Naive B cell (primary cell): ENCODE measurements around the gene ZNF383. TPM values are rescaled to one million over a fixed set of nuclear protein-coding genes. Genes with fewer than 3 reads are reported as not detected.
"Not testable (repeated sequence)": the region's sequence is repeated elsewhere in the genome, so short reads cannot be mapped to it uniquely, and the experiment has no call there.

Source experiments
- ATAC-seq, 2 donors: fragments of 150-1000 bp; cut with Tn5 transposase; 2 replicates each; pipeline ENCODE4 v1.10.0; 2021; ENCODE audit warnings: low read depth in 2 of 2, mild to moderate bottlenecking in 2 of 2, moderate library complexity in 2 of 2
- DNase-seq: peaks from one replicate; pipeline ENCODE4 v3.0.0; 2022
- H3K27ac Mint-ChIP-seq, 6 donors: one replicate each; pipeline ENCODE4 v1.8.0; 2020 to 2022; ENCODE audit warnings: mild to moderate bottlenecking in 6 of 6, mixed read lengths in 6 of 6, moderate library complexity in 5 of 6, inconsistent platforms in 2 of 6
- H3K27me3 Mint-ChIP-seq, 3 donors: one replicate each; pipeline ENCODE4 v1.8.0; 2021 to 2022; ENCODE audit warnings: mixed read lengths in 3 of 3, mild to moderate bottlenecking in 1 of 3
- H3K36me3 Mint-ChIP-seq, 2 donors: one replicate each; pipeline ENCODE4 v1.8.0; 2020 to 2022; ENCODE audit warnings: mixed read lengths in 2 of 2, inconsistent platforms in 1 of 2, mild to moderate bottlenecking in 1 of 2
- H3K4me1 Mint-ChIP-seq, 3 donors: one replicate each; pipeline ENCODE4 v1.8.0; 2020 to 2022; ENCODE audit warnings: mixed read lengths in 3 of 3, inconsistent platforms in 1 of 3, mild to moderate bottlenecking in 1 of 3, moderate library complexity in 1 of 3
- H3K4me3 Mint-ChIP-seq, 8 donors: one replicate each; pipeline ENCODE4 v1.8.0; 2020 to 2022; ENCODE audit warnings: mild to moderate bottlenecking in 8 of 8, mixed read lengths in 8 of 8, moderate library complexity in 8 of 8, inconsistent platforms in 2 of 8
- H3K9me3 Mint-ChIP-seq, 7 donors: one replicate each; pipeline ENCODE4 v1.8.0; 2020 to 2022; ENCODE audit warnings: mixed read lengths in 7 of 7, mild to moderate bottlenecking in 5 of 7, inconsistent platforms in 2 of 7, moderate library complexity in 1 of 7
- polyA plus RNA-seq, 6 donors: library from polyadenylated mRNA; unstranded; fragments of 300-500 nt; fragmentation: Illumina TruSeq; gene quantifications; one replicate each; pipeline ENCODE4 v1.2.3, GENCODE V29; 2021; ENCODE audit warnings: low read depth in 6 of 6

The ZNF383 gene
- polyA plus RNA-seq, 6 donors from 2014 or later, result 8.6 to 18.5 (median 13.9) TPM

DNA sequence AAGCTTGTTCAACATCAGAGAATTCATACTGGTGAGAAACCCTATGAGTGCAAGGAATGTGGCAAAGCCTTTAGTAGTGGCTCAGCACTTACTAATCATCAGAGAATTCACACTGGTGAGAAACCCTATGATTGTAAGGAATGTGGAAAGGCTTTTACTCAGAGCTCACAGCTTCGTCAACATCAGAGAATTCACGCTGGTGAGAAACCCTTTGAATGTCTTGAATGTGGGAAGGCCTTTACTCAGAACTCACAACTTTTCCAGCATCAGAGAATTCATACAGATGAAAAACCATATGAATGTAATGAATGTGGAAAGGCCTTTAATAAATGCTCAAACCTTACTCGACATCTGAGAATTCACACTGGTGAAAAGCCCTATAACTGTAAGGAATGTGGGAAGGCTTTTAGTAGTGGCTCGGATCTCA is 25.2 kb downstream of the ZNF383 start:
- Mint-ChIP-seq H3K4me1 (no peaks in the 10 kb centered on the region), H3K9me3 (peaks cover 17 to 87% (median 74%) of the 10 kb centered on the region in 7 donors)

DNA sequence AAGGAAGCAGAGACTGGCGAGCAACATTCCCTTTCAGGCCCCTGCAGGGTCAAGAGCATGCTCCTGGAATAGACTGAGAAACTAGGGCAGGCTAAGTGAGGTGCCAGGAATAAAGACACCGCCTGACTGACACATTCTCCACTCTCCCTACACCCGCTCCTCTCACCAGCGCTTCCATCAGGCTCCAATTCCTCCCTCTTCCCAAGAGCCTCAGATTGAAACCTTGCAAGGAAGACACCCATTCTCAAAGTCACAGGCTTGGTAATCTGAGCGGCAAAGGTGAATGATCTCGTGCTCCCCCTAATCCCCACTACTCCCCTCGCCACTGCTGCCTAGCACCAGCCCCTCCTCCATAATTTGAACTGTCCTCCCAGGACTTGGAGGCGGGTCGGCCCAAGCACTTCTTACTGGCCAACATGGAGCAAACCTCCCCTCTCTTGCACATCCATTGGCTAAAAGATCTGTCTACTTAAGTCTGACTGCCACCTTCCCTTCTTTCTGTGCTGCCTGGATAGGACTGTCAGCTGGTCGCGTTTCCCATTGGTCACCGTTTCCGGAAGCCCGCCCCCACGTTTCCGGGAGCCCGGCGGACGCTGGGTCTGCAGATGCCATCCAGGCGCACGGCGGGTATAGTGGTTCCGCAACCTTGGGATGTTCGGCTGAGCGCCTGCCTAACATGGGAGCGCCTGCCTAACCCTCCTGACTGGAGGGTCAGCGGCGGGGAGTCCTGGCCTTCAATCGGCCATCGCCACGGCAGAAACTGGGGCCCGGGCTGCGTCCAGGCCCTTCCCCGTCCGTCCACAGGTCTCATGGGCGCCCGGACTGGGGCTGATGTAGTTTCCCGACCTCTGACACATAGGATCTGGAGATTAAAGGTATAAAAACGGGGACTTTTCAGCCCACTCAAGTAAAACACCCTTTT is 33.6 kb downstream of the ZNF383 start:
- DNase-seq (peak; percentile 78), ATAC-seq (peak; percentile 96 to 98)
- Mint-ChIP-seq H3K4me1 (peaks cover 6 to 17% (median 11%) of the 10 kb centered on the region in 3 donors), H3K9me3 (peaks cover 22 to 75% (median 60%) of the 10 kb centered on the region in 7 donors), H3K4me3 (peak overlapping the region; percentile 83 to 100 (median 90)), H3K36me3 (peaks cover 29 to 54% of the 10 kb centered on the region in 2 donors), H3K27me3 (no peaks in the 10 kb centered on the region), H3K27ac (peak overlapping the region in 2 of 6 donors; percentile 33 to 84)

More for the DNA sequence above, 25.2 kb downstream of the ZNF383 start:
- H3K27me3 Mint-ChIP-seq, result no peaks in the 10 kb centered on the region
- no peak for ATAC-seq
- DNase-seq, result no peak
- no peak overlapping the region for H3K4me3 Mint-ChIP-seq
- peaks cover 51 to 64% of the 10 kb centered on the region in 2 donors for H3K36me3 Mint-ChIP-seq
- H3K27ac Mint-ChIP-seq, result no peak overlapping the region

DNA sequence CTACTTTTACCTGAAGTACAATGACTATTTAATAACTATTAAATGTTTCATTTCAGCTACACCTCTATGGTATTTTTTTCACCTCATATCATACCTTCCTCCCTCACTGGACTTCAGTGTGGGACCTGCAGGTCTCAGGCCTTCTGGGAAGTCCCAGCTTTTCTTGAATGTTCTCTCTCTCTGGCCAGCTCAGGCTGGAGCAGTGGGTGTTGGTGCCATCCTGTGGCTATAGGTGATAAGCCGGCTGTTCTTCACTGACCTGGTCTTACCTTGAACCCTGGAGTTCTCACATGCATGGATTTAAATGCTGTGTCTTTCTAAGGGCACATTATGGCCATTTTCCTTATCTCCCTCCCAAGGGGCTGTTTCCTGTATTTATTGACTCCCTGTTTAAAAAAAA is 45.0 kb downstream of the ZNF383 start:
- peak in 1 of 2 donors; percentile 28 for ATAC-seq
- not testable (repeated sequence) for H3K4me3 Mint-ChIP-seq, H3K27ac Mint-ChIP-seq, H3K27me3 Mint-ChIP-seq, H3K4me1 Mint-ChIP-seq, DNase-seq
- Mint-ChIP-seq H3K36me3 (peaks cover 4 to 15% of the 10 kb centered on the region in 2 donors), H3K9me3 (peaks cover 0 to 33% (median 11%) of the 10 kb centered on the region in 7 donors)

DNA sequence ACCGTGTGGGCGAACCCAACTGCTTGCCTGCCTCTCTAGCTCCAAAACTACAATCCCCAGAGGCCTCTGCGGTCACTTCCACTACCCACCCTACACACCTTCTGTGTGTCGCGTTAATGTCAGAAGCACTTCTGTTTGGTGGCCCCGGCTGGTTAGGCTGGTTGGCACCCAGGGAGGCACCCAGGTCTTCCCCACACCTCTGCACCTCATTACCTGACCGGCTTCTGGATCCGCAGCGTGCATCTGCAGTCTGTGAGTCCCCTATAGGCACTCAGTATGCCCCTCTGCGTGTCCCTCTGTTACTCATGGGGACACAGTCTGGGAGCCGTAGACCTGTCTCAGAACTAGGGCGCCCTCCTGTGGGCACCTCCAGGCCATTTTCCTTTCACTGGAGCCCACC is 49.0 kb downstream of the ZNF383 start:
- not testable (repeated sequence) for H3K4me3 Mint-ChIP-seq, ATAC-seq, DNase-seq, H3K27ac Mint-ChIP-seq, H3K4me1 Mint-ChIP-seq, H3K27me3 Mint-ChIP-seq, H3K36me3 Mint-ChIP-seq
- peaks cover 0 to 16% (median 5%) of the 10 kb centered on the region in 7 donors for H3K9me3 Mint-ChIP-seq

DNA sequence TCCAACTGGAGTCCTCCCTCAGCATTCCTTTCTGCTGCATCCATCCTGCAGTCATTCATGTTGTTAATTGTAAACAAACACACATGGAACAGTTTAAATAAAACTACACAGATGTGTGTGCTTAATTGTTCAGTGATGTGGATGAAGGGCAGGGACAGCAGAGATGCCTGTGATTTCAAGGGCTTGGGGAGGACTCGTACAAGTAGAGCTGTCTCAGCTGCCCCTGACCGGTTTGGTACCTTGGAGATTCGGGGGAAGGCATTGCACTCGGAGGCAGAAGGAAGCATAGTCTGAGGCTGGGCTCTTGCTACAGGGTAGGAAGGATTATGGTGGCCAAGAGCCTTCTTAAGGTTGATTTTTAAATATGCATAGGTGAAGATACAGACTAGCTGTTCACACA is 49.7 kb downstream of the ZNF383 start:
- H3K4me1 Mint-ChIP-seq, H3K4me3 Mint-ChIP-seq, H3K27me3 Mint-ChIP-seq, DNase-seq, H3K36me3 Mint-ChIP-seq, ATAC-seq, H3K9me3 Mint-ChIP-seq: not testable (repeated sequence)
- peak overlapping the region in 2 of 6 donors; percentile 34 to 61 for H3K27ac Mint-ChIP-seq

DNA sequence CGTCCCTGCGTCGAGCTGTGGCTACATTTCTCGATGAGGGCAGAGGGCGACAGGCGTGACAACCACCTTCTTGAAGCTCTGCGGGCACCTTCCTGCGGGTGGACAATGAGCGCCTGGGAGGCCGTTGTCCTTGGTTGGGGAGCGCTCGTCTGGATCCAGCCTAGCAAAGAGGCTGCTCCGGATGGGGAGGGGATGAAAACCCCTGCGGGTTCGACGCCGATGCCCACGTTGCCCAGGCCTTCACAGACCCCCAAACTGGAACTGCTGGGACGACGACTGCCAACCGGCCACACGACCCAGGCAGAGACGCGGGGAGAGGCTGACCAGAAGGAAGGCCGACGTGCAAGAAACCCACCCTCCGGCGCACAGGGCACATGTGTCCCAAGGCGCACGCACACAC is 62.6 kb downstream of the ZNF383 start:
- H3K36me3 Mint-ChIP-seq, H3K9me3 Mint-ChIP-seq, H3K4me3 Mint-ChIP-seq, H3K27me3 Mint-ChIP-seq, H3K4me1 Mint-ChIP-seq, DNase-seq, H3K27ac Mint-ChIP-seq, ATAC-seq: not testable (repeated sequence)

DNA sequence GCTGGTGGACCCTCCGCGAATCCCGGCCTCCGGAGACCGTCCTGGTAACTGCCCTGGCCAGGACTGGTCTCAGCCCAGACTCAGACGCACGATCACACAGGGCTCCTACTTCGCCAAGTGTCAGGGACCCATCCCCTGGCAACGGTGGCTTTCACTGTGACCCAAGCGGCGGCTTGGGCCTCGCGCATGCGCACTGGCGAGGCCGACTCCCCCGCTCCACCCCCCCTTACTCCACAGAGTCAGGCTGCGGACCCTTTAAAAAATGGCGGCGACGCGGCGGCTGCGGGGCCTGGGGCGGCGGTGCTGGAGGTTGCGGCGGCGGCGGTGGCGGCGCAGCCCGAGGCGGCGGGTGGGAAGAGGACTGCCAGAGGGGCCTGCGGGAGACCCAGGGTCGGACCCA is 66.0 kb downstream of the ZNF383 start:
- not testable (repeated sequence) for H3K4me1 Mint-ChIP-seq, H3K36me3 Mint-ChIP-seq, H3K4me3 Mint-ChIP-seq, H3K9me3 Mint-ChIP-seq, ATAC-seq, H3K27ac Mint-ChIP-seq, H3K27me3 Mint-ChIP-seq, DNase-seq

DNA sequence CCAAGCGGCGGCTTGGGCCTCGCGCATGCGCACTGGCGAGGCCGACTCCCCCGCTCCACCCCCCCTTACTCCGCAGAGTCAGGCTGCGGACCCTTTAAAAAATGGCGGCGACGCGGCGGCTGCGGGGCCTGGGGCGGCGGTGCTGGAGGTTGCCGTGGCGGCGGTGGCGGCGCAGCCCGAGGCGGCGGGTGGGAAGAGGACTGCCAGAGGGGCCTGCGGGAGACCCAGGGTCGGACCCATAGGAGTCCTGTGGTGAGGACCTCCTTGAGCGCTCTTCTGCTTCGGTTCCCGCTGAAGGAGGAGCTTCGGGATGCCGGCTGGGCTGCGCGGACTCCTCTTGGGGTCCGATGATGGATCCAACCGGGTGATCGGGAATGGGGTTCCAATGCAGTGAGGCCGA is 71.2 kb downstream of the ZNF383 start:
- not testable (repeated sequence) for H3K9me3 Mint-ChIP-seq, H3K4me3 Mint-ChIP-seq, H3K36me3 Mint-ChIP-seq, DNase-seq, H3K27ac Mint-ChIP-seq, H3K4me1 Mint-ChIP-seq, H3K27me3 Mint-ChIP-seq, ATAC-seq

DNA sequence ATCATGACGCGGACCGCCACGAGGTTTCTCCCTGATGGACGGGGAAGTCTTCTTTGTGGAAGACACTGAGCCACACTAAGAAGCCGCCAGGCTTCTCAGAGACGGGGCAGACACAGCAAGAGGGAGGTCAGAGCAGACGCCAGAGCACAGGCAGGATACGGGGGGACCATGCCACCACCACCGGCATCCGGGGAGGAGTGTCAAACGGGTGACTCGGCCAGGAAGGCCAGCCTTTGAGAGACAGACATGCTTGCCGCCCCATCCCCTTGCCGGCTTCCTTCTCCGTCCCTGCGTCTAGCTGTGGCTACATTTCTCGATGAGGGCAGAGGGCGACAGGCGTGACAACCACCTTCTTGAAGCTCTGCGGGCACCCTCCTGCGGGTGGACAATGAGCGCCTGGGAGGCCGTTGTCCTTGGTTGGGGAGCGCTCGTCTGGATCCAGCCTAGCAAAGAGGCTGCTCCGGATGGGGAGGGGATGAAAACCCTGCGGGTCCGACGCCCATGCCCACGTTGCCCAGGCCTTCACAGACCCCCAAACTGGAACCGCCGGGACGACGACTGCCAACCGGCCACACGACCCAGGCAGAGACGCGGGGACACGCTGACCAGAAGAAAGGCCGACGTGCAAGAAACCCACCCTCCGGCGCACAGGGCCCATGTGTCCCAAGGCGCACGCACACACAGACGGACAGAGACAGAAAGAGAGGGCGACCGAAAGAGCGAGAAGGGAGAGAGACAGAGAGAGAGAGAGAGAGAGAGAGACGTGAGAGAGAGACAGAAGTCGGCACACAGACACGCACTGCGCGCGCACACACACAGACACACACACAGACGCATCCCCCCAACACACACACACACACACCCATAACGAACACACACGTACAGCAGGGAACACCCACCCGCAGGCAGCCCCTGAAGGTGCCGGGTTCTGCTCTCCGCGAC is 75.3 kb downstream of the ZNF383 start:
- peak overlapping the region in 1 of 8 donors; percentile 11 for H3K4me3 Mint-ChIP-seq
- H3K4me1 Mint-ChIP-seq, H3K27ac Mint-ChIP-seq, DNase-seq, H3K36me3 Mint-ChIP-seq, ATAC-seq, H3K9me3 Mint-ChIP-seq, H3K27me3 Mint-ChIP-seq: not testable (repeated sequence)

DNA sequence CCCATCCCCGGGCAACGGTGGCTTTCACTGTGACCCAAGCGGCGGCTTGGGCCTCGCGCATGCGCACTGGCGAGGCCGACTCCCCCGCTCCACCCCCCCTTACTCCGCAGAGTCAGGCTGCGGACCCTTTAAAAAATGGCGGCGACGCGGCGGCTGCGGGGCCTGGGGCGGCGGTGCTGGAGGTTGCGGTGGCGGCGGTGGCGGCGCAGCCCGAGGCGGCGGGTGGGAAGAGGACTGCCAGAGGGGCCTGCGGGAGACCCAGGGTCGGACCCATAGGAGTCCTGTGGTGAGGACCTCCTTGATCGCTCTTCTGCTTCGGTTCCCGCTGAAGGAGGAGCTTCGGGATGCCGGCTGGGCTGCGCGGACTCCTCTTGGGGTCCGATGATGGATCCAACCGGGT is 76.2 kb downstream of the ZNF383 start:
- H3K27me3 Mint-ChIP-seq, DNase-seq, ATAC-seq, H3K27ac Mint-ChIP-seq, H3K4me1 Mint-ChIP-seq, H3K4me3 Mint-ChIP-seq, H3K9me3 Mint-ChIP-seq, H3K36me3 Mint-ChIP-seq: not testable (repeated sequence)

Other genes starting within 250 kb of the ZNF383 start
- 10 to 100 TPM; 19.8 to 39.0 (median 32.1) TPM for gene ZNF420, start 139.8 kb upstream of the ZNF383 start, polyA plus RNA-seq
- 10 to 100 TPM; 29.8 to 62.0 (median 58.7) TPM for gene ZNF585A, start 45.5 kb upstream of the ZNF383 start, polyA plus RNA-seq
- 10 to 100 TPM in 3 of 6 donors, 1 to 10 TPM in 3; 4.7 to 15.1 (median 10.9) TPM for gene ZNF585B, start 7.7 kb upstream of the ZNF383 start, polyA plus RNA-seq
- gene ZNF527, start 152.9 kb downstream of the ZNF383 start, polyA plus RNA-seq, result 10 to 100 TPM in 3 of 6 donors, 1 to 10 TPM in 3; 7.5 to 16.7 (median 11.0) TPM
- gene ZNF569, start 249.2 kb downstream of the ZNF383 start, polyA plus RNA-seq, result 1 to 10 TPM; 4.4 to 8.1 (median 5.5) TPM